LNCaP clone FGC (cell line): ENCODE results near the gene PAPOLB.

Experiments used
- DNase-seq: peaks from one replicate; pipeline ENCODE4 v3.0.0-alpha.2; 2011; ENCODE audit warnings: low read depth
- H3K4me3 ChIP-seq: 2 replicates; pipeline ENCODE4 v1.5.1; 2011; ENCODE audit warnings: mild to moderate bottlenecking, low read depth, low read length, control low read depth
- CTCF ChIP-seq: IDR thresholded peaks from 2 replicates; pipeline ENCODE4 v1.5.1; 2012; ENCODE audit warnings: mild to moderate bottlenecking; ENCODE audit not compliant: control insufficient read depth, insufficient read depth; ENCODE audit errors: extremely low read depth

The PAPOLB gene

GRCh38 chr7:4866528-4867496 lies 5.0 kb upstream of the PAPOLB start:
- TF ChIP-seq CTCF = no peak
- no peak for DNase-seq

GRCh38 chr7:4862156-4862555 lies 326 bp upstream of the PAPOLB start:
- H3K4me3 ChIP-seq = no peak overlapping the region
- no peak for TF ChIP-seq CTCF
- DNase-seq = no peak

More at GRCh38 chr7:4866528-4867496, 5.0 kb upstream of the PAPOLB start:
- no peak overlapping the region for H3K4me3 ChIP-seq

GRCh38 chr7:4861227-4861626 lies 603 bp downstream of the PAPOLB start:
- no peak for TF ChIP-seq CTCF
- DNase-seq = no peak
- no peak overlapping the region for H3K4me3 ChIP-seq

- H3K4me3 ChIP-seq = no peak overlapping the region
- TF ChIP-seq CTCF = no peak
- DNase-seq = no peak
Measured at GRCh38 chr7:4857189-4857588, 4.6 kb downstream of the PAPOLB start.

GRCh38 chr7:4856336-4857057 lies 5.3 kb downstream of the PAPOLB start:
- H3K4me3 ChIP-seq = no peak overlapping the region
- no peak for TF ChIP-seq CTCF
- no peak for DNase-seq

- no peak for DNase-seq
- no peak for TF ChIP-seq CTCF
- H3K4me3 ChIP-seq = no peak overlapping the region
Measured at GRCh38 chr7:4854916-4855315, 6.9 kb downstream of the PAPOLB start.
